Keratinocyte (primary cell): ENCODE results near the gene ZC3H12A. TPM values are rescaled to one million over a fixed set of nuclear protein-coding genes. Genes with fewer than 3 reads are reported as not detected.

Experiments
- DNase-seq: peaks from one replicate; pipeline ENCODE4 v3.0.0-alpha.2; 2011; ENCODE audit warnings: low read depth, missing footprints, low spot score
- FAIRE-seq: peaks from 2 replicates; lab custom pipeline; 2011; peaks lifted over from hg19 to GRCh38; lab: Jason Lieb, UNC
- H2AFZ ChIP-seq: 2 replicates; pipeline ENCODE4 v1.6.0; 2012; ENCODE audit warnings: low read length, control low read depth, inconsistent platforms; ENCODE audit not compliant: control insufficient read depth
- H3K27ac ChIP-seq: 2 replicates; pipeline ENCODE4 v1.5.1; 2011; ENCODE audit warnings: low read length; ENCODE audit not compliant: control insufficient read depth, insufficient read depth
- H3K27me3 ChIP-seq: 3 replicates; pipeline ENCODE4 v1.6.0; 2011; ENCODE audit warnings: low read length; ENCODE audit not compliant: control insufficient read depth, insufficient read depth; ENCODE audit errors: extremely low read depth
- H3K36me3 ChIP-seq, 2 experiments: 2 replicates in 1 of 2; 3 replicates in 1 of 2; pipeline ENCODE4 v1.5.1; 2011; ENCODE audit warnings: low read length in 2 of 2, mild to moderate bottlenecking in 1 of 2; ENCODE audit not compliant: control insufficient read depth in 2 of 2, insufficient read depth in 2 of 2; ENCODE audit errors: extremely low read depth in 1 of 2
- H3K4me1 ChIP-seq: 3 replicates; pipeline ENCODE4 v1.5.1; 2011; ENCODE audit warnings: low read length; ENCODE audit not compliant: control insufficient read depth, insufficient read depth; ENCODE audit errors: extremely low read depth
- H3K4me2 ChIP-seq: 3 replicates; pipeline ENCODE4 v1.6.0; 2011; ENCODE audit warnings: low read depth, low read length; ENCODE audit not compliant: control insufficient read depth, insufficient read depth; ENCODE audit errors: extremely low read depth
- H3K4me3 ChIP-seq, 3 experiments: fragments of 200-600 bp in 1 of 3; sonication (generic) in 1 of 3; 2 replicates in 2 of 3; 3 replicates in 1 of 3; pipeline ENCODE4 v1.5.1; 2011 to 2016; ENCODE audit warnings: low read length in 3 of 3, mild to moderate bottlenecking in 3 of 3, control low read depth in 2 of 3, inconsistent platforms in 1 of 3, low read depth in 1 of 3, mixed read lengths in 1 of 3, mixed run types in 1 of 3, moderate library complexity in 1 of 3; ENCODE audit not compliant: control insufficient read depth in 2 of 3, insufficient read depth in 2 of 3; ENCODE audit errors: extremely low read depth in 1 of 3
- H3K79me2 ChIP-seq: 2 replicates; pipeline ENCODE4 v1.6.0; 2012; ENCODE audit warnings: low read length; ENCODE audit not compliant: control insufficient read depth, insufficient read depth
- H3K9ac ChIP-seq: 3 replicates; pipeline ENCODE4 v1.6.0; 2011; ENCODE audit warnings: low read length; ENCODE audit not compliant: control insufficient read depth, insufficient read depth; ENCODE audit errors: extremely low read depth
- H3K9me1 ChIP-seq: 3 replicates; pipeline ENCODE4 v1.6.0; 2011; ENCODE audit warnings: low read length; ENCODE audit not compliant: control insufficient read depth, insufficient read depth; ENCODE audit errors: extremely low read depth
- H3K9me3 ChIP-seq: 2 replicates; pipeline ENCODE4 v1.5.1; 2012; ENCODE audit warnings: low read depth, low read length; ENCODE audit not compliant: control insufficient read depth
- H4K20me1 ChIP-seq: 3 replicates; pipeline ENCODE4 v1.6.0; 2011; ENCODE audit warnings: low read length; ENCODE audit not compliant: control insufficient read depth, insufficient read depth; ENCODE audit errors: extremely low read depth
- EZH2 ChIP-seq: IDR thresholded peaks from one replicate; pipeline ENCODE4 v1.6.1; 2012; ENCODE audit warnings: inconsistent platforms, mild to moderate bottlenecking, low read length, moderate library complexity
- dilution Hi-C: fragments of 300-500 bp; cut with MboI; formaldehyde crosslinking; loops from one replicate; pipeline ENCODE4 v1.7.0; 2020; ENCODE audit warnings: low sequenced_read_pairs; ENCODE audit not compliant: extremely low pct_ligation_motif_present
- polyA plus RNA-seq, 5 experiments: library from polyadenylated mRNA; depleted of rRNA in 3 of 5; stranded (reverse) in 3 of 5; stranded (forward) in 1 of 5; unstranded in 1 of 5; fragments of >200 nt; gene quantifications; 1 replicate in 1 of 5; 2 replicates in 3 of 5; 3 replicates in 1 of 5; pipeline versions ENCODE4 v1.2.1 to v1.2.3, GENCODE V29; 2011 to 2012; ENCODE audit warnings: missing spikeins in 2 of 5, low read depth in 1 of 5, low replicate concordance in 1 of 5
- TF ChIP-seq, protein P1 (sequence below), 3 experiments: IDR thresholded peaks in 1 of 3; conservative IDR thresholded peaks in 1 of 3; optimal IDR thresholded peaks in 1 of 3; 2 replicates in 2 of 3; 3 replicates in 1 of 3; pipeline versions ENCODE3 to v1.5.1; 2011; ENCODE audit warnings: low read length in 3 of 3, mild to moderate bottlenecking in 3 of 3, moderate library complexity in 2 of 3, control low read depth in 1 of 3, inconsistent platforms in 1 of 3; ENCODE audit not compliant: insufficient read depth in 2 of 3; ENCODE audit errors: extremely low read depth in 1 of 3

ZC3H12A gene
- polyA plus RNA-seq, 1 donor (not counting 4 experiments of a cell fraction or from before 2014, with no cell fraction given) = 24.4 TPM

DNA sequence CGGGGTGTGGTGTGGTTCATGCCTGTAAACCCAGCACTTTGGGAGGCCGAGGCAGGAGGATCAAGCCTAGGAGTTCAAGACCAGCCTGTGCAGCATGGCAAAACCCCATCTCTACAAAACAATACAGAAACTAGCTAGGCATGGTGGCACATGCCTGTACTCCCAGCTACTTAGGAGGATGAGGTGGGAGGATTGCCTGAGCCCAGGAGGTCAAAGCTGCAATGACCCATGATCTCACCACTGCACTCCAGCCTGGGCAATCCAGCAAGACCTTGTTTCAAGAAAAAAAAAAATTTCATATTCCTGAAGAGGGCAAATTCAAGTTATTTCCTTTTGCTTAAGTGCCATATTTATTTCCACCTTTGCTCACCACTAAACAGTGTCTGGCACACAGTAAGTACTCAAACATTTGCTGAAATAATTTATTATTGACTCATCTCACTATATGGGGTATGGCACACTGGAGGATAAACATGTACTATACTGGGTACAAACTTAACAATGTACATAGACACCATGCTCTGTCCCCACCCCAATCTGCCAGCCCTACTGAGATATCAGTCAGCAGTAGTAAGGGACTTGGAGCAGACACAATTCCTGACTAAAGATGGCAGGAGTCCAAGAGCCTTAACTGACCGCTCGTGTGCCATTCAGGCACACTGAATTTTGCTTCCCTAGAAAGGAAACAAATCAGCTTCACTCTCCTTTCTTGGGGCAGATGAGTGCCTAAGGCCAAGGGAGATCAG is 24.7 kb downstream of the ZC3H12A start:
- Histone ChIP-seq H2AFZ (no peak overlapping the region), H4K20me1 (no peaks in the 10 kb centered on the region), H3K9me1 (peaks cover 3% of the 10 kb centered on the region), H3K4me2 (peak overlapping the region; percentile 14), H3K27me3 (no peaks in the 10 kb centered on the region), H3K9me3 (no peaks in the 10 kb centered on the region), H3K36me3 (peaks cover 7 to 31% of the 10 kb centered on the region in 2 experiments), H3K79me2 (peaks cover 6% of the 10 kb centered on the region), H3K9ac (no peak overlapping the region), H3K4me3 (no peak overlapping the region), H3K4me1 (peaks cover 10% of the 10 kb centered on the region), H3K27ac (no peak overlapping the region)
- FAIRE-seq (no peak), DNase-seq (no peak)
- dilution Hi-C loops = no loop called here
- TF ChIP-seq, protein P1, sequence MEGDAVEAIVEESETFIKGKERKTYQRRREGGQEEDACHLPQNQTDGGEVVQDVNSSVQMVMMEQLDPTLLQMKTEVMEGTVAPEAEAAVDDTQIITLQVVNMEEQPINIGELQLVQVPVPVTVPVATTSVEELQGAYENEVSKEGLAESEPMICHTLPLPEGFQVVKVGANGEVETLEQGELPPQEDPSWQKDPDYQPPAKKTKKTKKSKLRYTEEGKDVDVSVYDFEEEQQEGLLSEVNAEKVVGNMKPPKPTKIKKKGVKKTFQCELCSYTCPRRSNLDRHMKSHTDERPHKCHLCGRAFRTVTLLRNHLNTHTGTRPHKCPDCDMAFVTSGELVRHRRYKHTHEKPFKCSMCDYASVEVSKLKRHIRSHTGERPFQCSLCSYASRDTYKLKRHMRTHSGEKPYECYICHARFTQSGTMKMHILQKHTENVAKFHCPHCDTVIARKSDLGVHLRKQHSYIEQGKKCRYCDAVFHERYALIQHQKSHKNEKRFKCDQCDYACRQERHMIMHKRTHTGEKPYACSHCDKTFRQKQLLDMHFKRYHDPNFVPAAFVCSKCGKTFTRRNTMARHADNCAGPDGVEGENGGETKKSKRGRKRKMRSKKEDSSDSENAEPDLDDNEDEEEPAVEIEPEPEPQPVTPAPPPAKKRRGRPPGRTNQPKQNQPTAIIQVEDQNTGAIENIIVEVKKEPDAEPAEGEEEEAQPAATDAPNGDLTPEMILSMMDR (optimal IDR thresholded peaks at IDR 0.05 in 1 of 3, IDR thresholded peaks at IDR 0.05 in 1 of 3, conservative IDR thresholded peaks at IDR 0.05 in 1 of 3; ENCODE audit: extremely low read depth in 1 of 3, insufficient read depth in 2 of 3, low read length in 3 of 3) = no peak
- no peak for TF ChIP-seq EZH2

DNA sequence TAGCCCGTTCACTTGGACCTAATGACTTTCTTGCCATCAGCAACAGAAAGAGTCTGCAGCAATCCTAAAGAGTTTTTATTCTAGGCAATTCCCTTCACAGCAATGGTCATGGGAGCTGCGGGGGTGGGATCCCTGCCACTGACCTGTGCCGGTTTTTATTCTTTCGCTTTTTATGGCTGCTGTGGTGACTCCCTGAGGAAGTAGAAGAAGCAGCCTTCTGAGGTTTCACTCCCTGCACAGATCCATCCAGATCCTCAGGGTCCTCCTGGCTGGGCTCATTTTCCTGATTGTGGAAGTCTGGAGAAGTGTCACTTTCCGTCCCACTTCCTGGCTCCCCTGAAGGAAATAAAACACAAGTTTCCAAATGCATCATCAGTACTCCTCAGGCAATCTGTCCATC is 27.3 kb downstream of the ZC3H12A start:
- H3K4me2 ChIP-seq = no peak overlapping the region
- H3K27me3 ChIP-seq = no peaks in the 10 kb centered on the region
- no peaks in the 10 kb centered on the region for H4K20me1 ChIP-seq
- H3K9me3 ChIP-seq = no peaks in the 10 kb centered on the region
- H3K4me3 ChIP-seq = no peak overlapping the region
- peaks cover 3% of the 10 kb centered on the region for H3K9me1 ChIP-seq
- H2AFZ ChIP-seq = no peak overlapping the region
- DNase-seq = no peak
- peaks cover 6% of the 10 kb centered on the region for H3K79me2 ChIP-seq
- peaks cover 10% of the 10 kb centered on the region for H3K4me1 ChIP-seq
- no peak for FAIRE-seq
- H3K9ac ChIP-seq = no peak overlapping the region
- dilution Hi-C loops = no loop called here
- peaks cover 9 to 26% of the 10 kb centered on the region in 2 experiments for H3K36me3 ChIP-seq
- TF ChIP-seq EZH2 = no peak
- TF ChIP-seq, protein P1 (optimal IDR thresholded peaks at IDR 0.05 in 1 of 3, IDR thresholded peaks at IDR 0.05 in 1 of 3, conservative IDR thresholded peaks at IDR 0.05 in 1 of 3; ENCODE audit: extremely low read depth in 1 of 3, insufficient read depth in 2 of 3, low read length in 3 of 3) = no peak
- no peak overlapping the region for H3K27ac ChIP-seq
